Stomach (tissue), 9 donors: ENCODE data around the gene SLC35F3. TPM values are rescaled to one million over a fixed set of nuclear protein-coding genes. Genes with fewer than 3 reads are reported as not detected.

Experiments used
- DNase-seq, 2 donors: peaks; one replicate each; pipeline versions ENCODE4 v3.0.0 to v3.0.0-alpha.2; 2013 to 2019
- H3K27ac ChIP-seq, 5 donors: fragments of 200-600 bp in 4 of 5; sonication (generic) in 4 of 5; one replicate each; pipeline ENCODE4 v1.5.1; 2013 to 2019; ENCODE audit warnings: mild to moderate bottlenecking in 1 of 5, moderate library complexity in 1 of 5
- H3K27me3 ChIP-seq, 3 donors: fragments of 200-600 bp; sonication (generic); one replicate each; pipeline ENCODE4 v1.5.1; 2017 to 2019; ENCODE audit warnings: mixed run types in 1 of 3
- H3K36me3 ChIP-seq, 4 donors: fragments of 200-600 bp; sonication (generic); 1 replicate in 3 of 4; 2 replicates in 1 of 4; pipeline ENCODE4 v1.5.1; 2016 to 2019
- H3K4me1 ChIP-seq, 4 donors: fragments of 200-600 bp; sonication (generic); one replicate each; pipeline ENCODE4 v1.5.1; 2016 to 2019
- H3K4me3 ChIP-seq, 4 donors: fragments of 200-600 bp; sonication (generic) in 3 of 4; one replicate each; pipeline ENCODE4 v1.5.1; 2016 to 2019; ENCODE audit warnings: mild to moderate bottlenecking in 1 of 4
- H3K9me3 ChIP-seq, 4 donors: fragments of 200-600 bp; sonication (generic); one replicate each; pipeline ENCODE4 v1.5.1; 2016 to 2019
- EP300 ChIP-seq: sonication (generic); formaldehyde crosslinking; IDR thresholded peaks from one replicate; pipeline ENCODE4 v1.6.1; 2017; ENCODE audit warnings: antibody characterized with exemption
- POLR2A ChIP-seq, 4 donors: fragments of 450-650 bp; IDR thresholded peaks; one replicate each; pipeline ENCODE4 v1.6.1; 2016; ENCODE audit warnings: antibody characterized with exemption in 4 of 4, control low read depth in 2 of 4, mild to moderate bottlenecking in 1 of 4, moderate library complexity in 1 of 4
- POLR2AphosphoS5 ChIP-seq, 3 donors: sonication (generic); formaldehyde crosslinking; IDR thresholded peaks; one replicate each; pipeline ENCODE4 v1.6.1; 2016; ENCODE audit warnings: antibody characterized with exemption in 3 of 3
- WGBS, 5 donors: extraction: QIAGEN DNeasy Blood & Tissue Kit in 3 of 5; methylation state at CpG; one replicate each; pipeline versions ENCODE4 v1.1.5 to v1.1.7; 2013 to 2018; 5-methylcytosine and 5-hydroxymethylcytosine counted together
- intact Hi-C: fragments of 100-400 bp; cut with DNase I; formaldehyde crosslinking; loops from one replicate; pipeline ENCODE4 v1.15.1; 2023; ENCODE audit warnings: low total_unique reads
- polyA plus RNA-seq, 3 donors: library from polyadenylated mRNA; stranded (reverse); fragments of 200-250 nt; gene quantifications; one replicate each; pipeline ENCODE4 v1.2.3, GENCODE V29; 2013
- total RNA-seq, 5 donors: library from RNA; depleted of rRNA; stranded (reverse); fragments of >200 nt; gene quantifications; one replicate each; pipeline versions ENCODE4 v1.1.0 to v1.2.3, GENCODE V29; 2014 to 2016
- TF ChIP-seq, protein P1 (sequence below), 7 experiments: fragments of 450-650 bp in 4 of 7; fragments of 200-600 bp in 3 of 7; sonication (generic) in 3 of 7; IDR thresholded peaks; one replicate each; pipeline ENCODE4 v1.5.1; 2016 to 2019; ENCODE audit warnings: antibody characterized with exemption in 7 of 7, control low read depth in 2 of 7, mild to moderate bottlenecking in 1 of 7
- donor health status: healthy with polysubstance abuse.
- donor health status: Bipolar disorder and iron deficiency.
- donor health status: healthy.

Gene SLC35F3
- total and polyA plus RNA-seq, 8 donors, result under 0.01 to 1.5 (median 0.59) TPM; not detected in 2

DNA sequence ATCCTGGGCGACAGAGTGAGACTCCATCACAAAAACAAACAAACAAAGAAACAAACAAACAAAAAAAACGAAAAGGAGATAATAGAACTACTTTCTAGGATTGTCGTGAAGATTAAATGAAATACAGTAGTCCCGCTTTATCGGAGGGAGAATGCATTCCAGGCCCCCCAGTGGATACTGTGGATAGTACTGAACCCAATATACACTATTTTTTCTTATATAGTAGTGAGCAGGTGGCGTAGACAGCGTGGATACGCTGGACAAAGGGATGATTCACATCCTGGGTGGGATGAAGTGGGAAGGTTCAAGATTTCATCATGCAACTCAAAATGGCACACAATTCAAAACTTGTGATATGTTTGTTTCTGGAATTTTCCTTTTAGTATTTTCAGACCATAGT is 8.0 kb downstream of the SLC35F3 start:
- intact Hi-C loops, result no loop called here
- Histone ChIP-seq H3K27me3 (peaks cover 0 to 12% (median 0%) of the 10 kb centered on the region in 3 donors), H3K4me1 (no peaks in the 10 kb centered on the region), H3K36me3 (no peaks in the 10 kb centered on the region), H3K4me3 (no peak overlapping the region), H3K27ac (no peak overlapping the region), H3K9me3 (no peaks in the 10 kb centered on the region)
- TF ChIP-seq EP300 (no peak), POLR2A (IDR thresholded peaks at IDR 0.05) (no peak)
- TF ChIP-seq, protein P1, sequence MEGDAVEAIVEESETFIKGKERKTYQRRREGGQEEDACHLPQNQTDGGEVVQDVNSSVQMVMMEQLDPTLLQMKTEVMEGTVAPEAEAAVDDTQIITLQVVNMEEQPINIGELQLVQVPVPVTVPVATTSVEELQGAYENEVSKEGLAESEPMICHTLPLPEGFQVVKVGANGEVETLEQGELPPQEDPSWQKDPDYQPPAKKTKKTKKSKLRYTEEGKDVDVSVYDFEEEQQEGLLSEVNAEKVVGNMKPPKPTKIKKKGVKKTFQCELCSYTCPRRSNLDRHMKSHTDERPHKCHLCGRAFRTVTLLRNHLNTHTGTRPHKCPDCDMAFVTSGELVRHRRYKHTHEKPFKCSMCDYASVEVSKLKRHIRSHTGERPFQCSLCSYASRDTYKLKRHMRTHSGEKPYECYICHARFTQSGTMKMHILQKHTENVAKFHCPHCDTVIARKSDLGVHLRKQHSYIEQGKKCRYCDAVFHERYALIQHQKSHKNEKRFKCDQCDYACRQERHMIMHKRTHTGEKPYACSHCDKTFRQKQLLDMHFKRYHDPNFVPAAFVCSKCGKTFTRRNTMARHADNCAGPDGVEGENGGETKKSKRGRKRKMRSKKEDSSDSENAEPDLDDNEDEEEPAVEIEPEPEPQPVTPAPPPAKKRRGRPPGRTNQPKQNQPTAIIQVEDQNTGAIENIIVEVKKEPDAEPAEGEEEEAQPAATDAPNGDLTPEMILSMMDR (IDR thresholded peaks at IDR 0.05), result no peak
- DNase-seq, result no peak
- WGBS, 5 donors, result 81 to 86% (median 85%) methylated on average over 8 of the region's 8 CpGs

DNA sequence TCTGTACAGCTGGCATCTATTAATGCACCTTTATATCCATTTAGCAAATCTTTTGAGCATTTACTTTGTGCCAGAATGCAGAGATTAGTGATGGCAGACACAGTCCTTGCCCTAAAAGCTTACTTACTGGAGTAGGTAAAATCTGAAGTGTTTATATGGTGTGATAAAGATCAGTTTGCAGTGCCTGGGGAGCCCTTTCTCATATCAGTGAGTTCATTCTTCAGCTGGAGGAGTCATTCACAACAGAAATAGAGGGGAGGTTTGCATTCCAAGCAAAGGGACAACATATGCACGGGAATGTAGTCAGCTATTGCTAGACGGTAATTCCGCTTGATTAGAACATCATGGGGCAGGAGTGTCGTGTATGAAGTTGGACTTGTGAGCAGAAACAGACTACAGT is 8.4 kb downstream of the SLC35F3 start:
- no peaks in the 10 kb centered on the region for H3K9me3 ChIP-seq
- no peaks in the 10 kb centered on the region for H3K4me1 ChIP-seq
- 52 to 73% (median 57%) methylated on average over 4 of the region's 4 CpGs for WGBS, 5 donors
- TF ChIP-seq POLR2A (IDR thresholded peaks at IDR 0.05), result no peak
- DNase-seq, result no peak
- no peak overlapping the region for H3K4me3 ChIP-seq
- intact Hi-C loops, result no loop called here
- no peak overlapping the region for H3K27ac ChIP-seq
- H3K27me3 ChIP-seq, result peaks cover 0 to 8% (median 0%) of the 10 kb centered on the region in 3 donors
- no peaks in the 10 kb centered on the region for H3K36me3 ChIP-seq

DNA sequence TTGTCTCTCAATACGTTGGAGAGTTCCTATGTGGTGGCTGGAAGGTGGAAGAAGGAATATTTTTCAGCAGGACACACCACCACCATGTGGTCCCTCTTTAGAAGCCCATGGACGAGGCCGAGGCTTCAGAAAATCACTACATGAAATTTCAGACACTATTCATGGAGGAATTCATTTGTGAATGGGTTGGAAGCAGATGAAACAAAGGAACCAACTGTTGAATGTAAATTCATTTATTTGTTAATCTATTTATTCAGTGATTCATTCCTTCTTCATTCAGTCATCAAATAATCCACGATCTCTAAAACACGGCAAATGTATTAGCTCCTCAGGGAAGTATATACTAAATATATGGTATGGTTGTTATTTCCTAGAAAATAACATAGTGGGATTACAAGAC is 12.2 kb downstream of the SLC35F3 start:
- no peaks in the 10 kb centered on the region for H3K36me3 ChIP-seq
- no peak overlapping the region for H3K4me3 ChIP-seq
- DNase-seq, result no peak
- TF ChIP-seq POLR2AphosphoS5 (IDR thresholded peaks at IDR 0.05) (no peak), POLR2A (IDR thresholded peaks at IDR 0.05) (no peak), EP300 (no peak)
- TF ChIP-seq, protein P1 (IDR thresholded peaks at IDR 0.05), result no peak
- H3K27me3 ChIP-seq, result no peaks in the 10 kb centered on the region
- no peaks in the 10 kb centered on the region for H3K4me1 ChIP-seq
- H3K27ac ChIP-seq, result no peak overlapping the region
- WGBS, 5 donors, result 51 to 65% (median 63%) methylated on average over 5 of the region's 5 CpGs
- intact Hi-C loops, result no loop called here
- no peaks in the 10 kb centered on the region for H3K9me3 ChIP-seq

DNA sequence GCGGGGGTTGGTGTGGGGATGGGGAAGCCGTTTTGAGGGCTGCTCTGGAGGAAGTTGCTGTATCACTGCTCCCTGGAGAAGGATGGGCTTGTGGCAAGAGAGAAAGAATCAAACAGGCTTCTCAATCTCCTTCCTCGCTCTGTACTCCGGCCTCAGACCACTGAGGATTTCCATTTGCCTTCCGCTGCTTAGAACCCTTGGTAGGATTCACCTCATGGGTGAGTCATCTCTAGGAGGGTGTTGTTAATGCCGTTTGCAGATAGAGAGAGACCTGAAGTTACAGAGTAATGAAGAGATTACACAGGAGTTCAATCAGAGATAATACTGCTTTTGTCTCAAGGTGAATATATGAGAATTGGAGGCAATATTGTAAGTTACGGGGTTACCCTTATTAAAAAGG is 15.3 kb downstream of the SLC35F3 start:
- H3K4me1 ChIP-seq, result no peaks in the 10 kb centered on the region
- DNase-seq, result no peak

DNA sequence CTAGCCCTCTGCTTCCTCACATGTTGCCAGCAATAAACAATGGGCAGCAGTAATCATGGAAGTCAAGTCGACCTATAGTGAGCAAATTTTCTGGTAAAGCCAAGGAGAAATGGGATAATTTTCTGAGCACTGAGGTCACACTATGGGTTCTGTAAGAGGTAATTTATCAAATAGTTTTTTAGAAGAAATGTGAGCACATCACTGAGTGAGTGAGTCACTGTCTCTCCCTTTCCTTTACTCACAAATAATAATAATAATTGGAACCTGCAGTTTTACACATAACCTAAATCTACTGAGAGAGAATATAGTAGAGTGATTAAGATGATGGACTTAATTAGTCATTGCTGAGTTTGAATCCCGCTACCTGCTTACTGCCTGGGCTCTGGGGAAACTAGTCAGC is 23.6 kb downstream of the SLC35F3 start:
- Histone ChIP-seq H3K27ac (no peak overlapping the region), H3K4me3 (no peak overlapping the region), H3K27me3 (no peaks in the 10 kb centered on the region), H3K36me3 (no peaks in the 10 kb centered on the region), H3K9me3 (peaks cover 0 to under 1% (median 0%) of the 10 kb centered on the region in 4 donors), H3K4me1 (no peaks in the 10 kb centered on the region)
- intact Hi-C loops, result no loop called here
- WGBS, 5 donors, result 56 to 71% (median 69%) methylated on average over 2 of the region's 2 CpGs
- TF ChIP-seq POLR2A (IDR thresholded peaks at IDR 0.05), result no peak
- no peak for TF ChIP-seq EP300
- TF ChIP-seq POLR2AphosphoS5 (IDR thresholded peaks at IDR 0.05), result no peak
- TF ChIP-seq, protein P1 (IDR thresholded peaks at IDR 0.05), result no peak
- no peak for DNase-seq

More for the DNA sequence above, 15.3 kb downstream of the SLC35F3 start:
- intact Hi-C loops, result no loop called here
- H3K4me3 ChIP-seq, result no peak overlapping the region
- 68 to 77% (median 71%) methylated on average over 7 of the region's 7 CpGs for WGBS, 5 donors
- no peaks in the 10 kb centered on the region for H3K36me3 ChIP-seq
- TF ChIP-seq, protein P1 (IDR thresholded peaks at IDR 0.05), result no peak
- no peak overlapping the region for H3K27ac ChIP-seq
- peaks cover 0 to 7% (median 0%) of the 10 kb centered on the region in 4 donors for H3K9me3 ChIP-seq
- no peaks in the 10 kb centered on the region for H3K27me3 ChIP-seq
